ENCODE measurements around the gene MED1.

DNA sequence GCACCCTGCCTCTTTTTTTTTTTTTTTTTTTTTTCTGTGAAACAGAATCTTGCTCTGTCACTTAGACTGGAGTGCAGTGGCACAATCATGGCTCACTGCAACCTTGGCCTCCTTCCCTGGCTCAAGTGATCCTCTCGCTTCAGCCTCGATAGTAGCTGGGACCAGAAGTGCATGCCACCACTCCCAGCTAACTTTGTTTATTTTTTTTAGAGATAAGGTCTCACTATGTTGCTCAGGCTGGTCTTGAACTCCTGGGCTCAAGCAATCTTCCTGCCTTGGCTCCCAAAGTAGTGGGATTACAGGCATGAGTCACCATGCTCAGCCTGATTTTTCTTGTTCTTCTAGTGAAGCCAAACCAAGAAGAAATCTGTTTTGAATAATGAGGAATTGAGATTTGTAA lies 35.2 kb upstream of the MED1 start:
- no peak for TF ChIP-seq JUND (IDR thresholded peaks at IDR 0.05)
- TF ChIP-seq, protein P1, sequence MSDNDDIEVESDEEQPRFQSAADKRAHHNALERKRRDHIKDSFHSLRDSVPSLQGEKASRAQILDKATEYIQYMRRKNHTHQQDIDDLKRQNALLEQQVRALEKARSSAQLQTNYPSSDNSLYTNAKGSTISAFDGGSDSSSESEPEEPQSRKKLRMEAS (IDR thresholded peaks at IDR 0.05), result no peak
- TF ChIP-seq, protein P2, sequence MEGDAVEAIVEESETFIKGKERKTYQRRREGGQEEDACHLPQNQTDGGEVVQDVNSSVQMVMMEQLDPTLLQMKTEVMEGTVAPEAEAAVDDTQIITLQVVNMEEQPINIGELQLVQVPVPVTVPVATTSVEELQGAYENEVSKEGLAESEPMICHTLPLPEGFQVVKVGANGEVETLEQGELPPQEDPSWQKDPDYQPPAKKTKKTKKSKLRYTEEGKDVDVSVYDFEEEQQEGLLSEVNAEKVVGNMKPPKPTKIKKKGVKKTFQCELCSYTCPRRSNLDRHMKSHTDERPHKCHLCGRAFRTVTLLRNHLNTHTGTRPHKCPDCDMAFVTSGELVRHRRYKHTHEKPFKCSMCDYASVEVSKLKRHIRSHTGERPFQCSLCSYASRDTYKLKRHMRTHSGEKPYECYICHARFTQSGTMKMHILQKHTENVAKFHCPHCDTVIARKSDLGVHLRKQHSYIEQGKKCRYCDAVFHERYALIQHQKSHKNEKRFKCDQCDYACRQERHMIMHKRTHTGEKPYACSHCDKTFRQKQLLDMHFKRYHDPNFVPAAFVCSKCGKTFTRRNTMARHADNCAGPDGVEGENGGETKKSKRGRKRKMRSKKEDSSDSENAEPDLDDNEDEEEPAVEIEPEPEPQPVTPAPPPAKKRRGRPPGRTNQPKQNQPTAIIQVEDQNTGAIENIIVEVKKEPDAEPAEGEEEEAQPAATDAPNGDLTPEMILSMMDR (IDR thresholded peaks at IDR 0.05; ENCODE audit: low read depth, low read length, missing input control), result no peak
- TF ChIP-seq, protein P3, sequence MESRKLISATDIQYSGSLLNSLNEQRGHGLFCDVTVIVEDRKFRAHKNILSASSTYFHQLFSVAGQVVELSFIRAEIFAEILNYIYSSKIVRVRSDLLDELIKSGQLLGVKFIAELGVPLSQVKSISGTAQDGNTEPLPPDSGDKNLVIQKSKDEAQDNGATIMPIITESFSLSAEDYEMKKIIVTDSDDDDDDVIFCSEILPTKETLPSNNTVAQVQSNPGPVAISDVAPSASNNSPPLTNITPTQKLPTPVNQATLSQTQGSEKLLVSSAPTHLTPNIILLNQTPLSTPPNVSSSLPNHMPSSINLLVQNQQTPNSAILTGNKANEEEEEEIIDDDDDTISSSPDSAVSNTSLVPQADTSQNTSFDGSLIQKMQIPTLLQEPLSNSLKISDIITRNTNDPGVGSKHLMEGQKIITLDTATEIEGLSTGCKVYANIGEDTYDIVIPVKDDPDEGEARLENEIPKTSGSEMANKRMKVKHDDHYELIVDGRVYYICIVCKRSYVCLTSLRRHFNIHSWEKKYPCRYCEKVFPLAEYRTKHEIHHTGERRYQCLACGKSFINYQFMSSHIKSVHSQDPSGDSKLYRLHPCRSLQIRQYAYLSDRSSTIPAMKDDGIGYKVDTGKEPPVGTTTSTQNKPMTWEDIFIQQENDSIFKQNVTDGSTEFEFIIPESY (IDR thresholded peaks at IDR 0.05), result no peak
- no peak for TF ChIP-seq GABPA (IDR thresholded peaks at IDR 0.05 in 1 of 2, conservative IDR thresholded peaks at IDR 0.05 in 1 of 2)
- no peak for TF ChIP-seq EGR1 (IDR thresholded peaks at IDR 0.05; ENCODE audit: low read depth in 2 of 2)
- TF ChIP-seq, protein P4, sequence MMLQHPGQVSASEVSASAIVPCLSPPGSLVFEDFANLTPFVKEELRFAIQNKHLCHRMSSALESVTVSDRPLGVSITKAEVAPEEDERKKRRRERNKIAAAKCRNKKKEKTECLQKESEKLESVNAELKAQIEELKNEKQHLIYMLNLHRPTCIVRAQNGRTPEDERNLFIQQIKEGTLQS (IDR thresholded peaks at IDR 0.05), result no peak
- TF ChIP-seq, protein P5, sequence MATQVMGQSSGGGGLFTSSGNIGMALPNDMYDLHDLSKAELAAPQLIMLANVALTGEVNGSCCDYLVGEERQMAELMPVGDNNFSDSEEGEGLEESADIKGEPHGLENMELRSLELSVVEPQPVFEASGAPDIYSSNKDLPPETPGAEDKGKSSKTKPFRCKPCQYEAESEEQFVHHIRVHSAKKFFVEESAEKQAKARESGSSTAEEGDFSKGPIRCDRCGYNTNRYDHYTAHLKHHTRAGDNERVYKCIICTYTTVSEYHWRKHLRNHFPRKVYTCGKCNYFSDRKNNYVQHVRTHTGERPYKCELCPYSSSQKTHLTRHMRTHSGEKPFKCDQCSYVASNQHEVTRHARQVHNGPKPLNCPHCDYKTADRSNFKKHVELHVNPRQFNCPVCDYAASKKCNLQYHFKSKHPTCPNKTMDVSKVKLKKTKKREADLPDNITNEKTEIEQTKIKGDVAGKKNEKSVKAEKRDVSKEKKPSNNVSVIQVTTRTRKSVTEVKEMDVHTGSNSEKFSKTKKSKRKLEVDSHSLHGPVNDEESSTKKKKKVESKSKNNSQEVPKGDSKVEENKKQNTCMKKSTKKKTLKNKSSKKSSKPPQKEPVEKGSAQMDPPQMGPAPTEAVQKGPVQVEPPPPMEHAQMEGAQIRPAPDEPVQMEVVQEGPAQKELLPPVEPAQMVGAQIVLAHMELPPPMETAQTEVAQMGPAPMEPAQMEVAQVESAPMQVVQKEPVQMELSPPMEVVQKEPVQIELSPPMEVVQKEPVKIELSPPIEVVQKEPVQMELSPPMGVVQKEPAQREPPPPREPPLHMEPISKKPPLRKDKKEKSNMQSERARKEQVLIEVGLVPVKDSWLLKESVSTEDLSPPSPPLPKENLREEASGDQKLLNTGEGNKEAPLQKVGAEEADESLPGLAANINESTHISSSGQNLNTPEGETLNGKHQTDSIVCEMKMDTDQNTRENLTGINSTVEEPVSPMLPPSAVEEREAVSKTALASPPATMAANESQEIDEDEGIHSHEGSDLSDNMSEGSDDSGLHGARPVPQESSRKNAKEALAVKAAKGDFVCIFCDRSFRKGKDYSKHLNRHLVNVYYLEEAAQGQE (IDR thresholded peaks at IDR 0.05), result no peak

All from liver (tissue), 3 donors.